Adrenal gland (tissue), 5 donors: Measurements from ENCODE around the gene INPP4B.

Experiments
- CTCF ChIP-seq, 6 experiments: fragments of 450-650 bp in 4 of 6; fragments of 200-600 bp in 2 of 6; sonication (generic) in 1 of 6; IDR thresholded peaks; 1 replicate in 5 of 6; 2 replicates in 1 of 6; pipeline versions ENCODE4 v1.5.1 to v1.8.0; 2016 to 2021; ENCODE audit warnings: antibody characterized with exemption in 6 of 6, mild to moderate bottlenecking in 2 of 6, moderate library complexity in 1 of 6
- POLR2A ChIP-seq, 2 donors: fragments of 450-650 bp; IDR thresholded peaks; one replicate each; pipeline ENCODE4 v1.6.1; 2017; ENCODE audit warnings: antibody characterized with exemption in 2 of 2, mild to moderate bottlenecking in 2 of 2, moderate library complexity in 1 of 2
- donor health status: DM: no; HTN: no; CAD: no.

- TF ChIP-seq POLR2A (IDR thresholded peaks at IDR 0.05) (no peak), CTCF (IDR thresholded peaks at IDR 0.05) (no peak)
These were observed 538.2 kb downstream of the INPP4B start for GRCh38 chr4:142307857-142308256.
